Subcutaneous adipose tissue (tissue), 4 donors: ENCODE measurements around the gene KRTAP12-4. TPM values are rescaled to one million over a fixed set of nuclear protein-coding genes. Genes with fewer than 3 reads are reported as not detected.

Experiments
- CTCF ChIP-seq: fragments of 450-650 bp; IDR thresholded peaks from one replicate; pipeline ENCODE4 v1.5.1; 2016; ENCODE audit warnings: low read depth, mild to moderate bottlenecking, control low read depth, antibody characterized with exemption, moderate library complexity
- total RNA-seq, 4 donors: library from RNA; depleted of rRNA; stranded (reverse); fragments of >200 nt; gene quantifications; one replicate each; pipeline ENCODE4 v1.1.0, GENCODE V29; 2016

KRTAP12-4 gene
- total RNA-seq: not detected

- no peak for TF ChIP-seq CTCF
Measured at GRCh38 chr21:44654576-44655175, at the start of gene KRTAP12-4. TSS of gene KRTAP12-4 (minus strand) at chr21:44654659. CDS start at chr21:44654614, 45 bp downstream.

GRCh38 chr21:44703731-44704635, 49.5 kb upstream of the KRTAP12-4 start:
- TF ChIP-seq CTCF: no peak

- TF ChIP-seq CTCF: no peak
Measured at GRCh38 chr21:44702973-44703730, 48.7 kb upstream of the KRTAP12-4 start.

GRCh38 chr21:44702111-44702972, 47.9 kb upstream of the KRTAP12-4 start:
- TF ChIP-seq CTCF: no peak

GRCh38 chr21:44701541-44701940, 47.1 kb upstream of the KRTAP12-4 start:
- no peak for TF ChIP-seq CTCF

- TF ChIP-seq CTCF: no peak
Measured at GRCh38 chr21:44701023-44701400, 46.6 kb upstream of the KRTAP12-4 start.
